HFFc6 (cell line): ENCODE measurements around the gene UMAD1. TPM values are rescaled to one million over a fixed set of nuclear protein-coding genes. Genes with fewer than 3 reads are reported as not detected.

Source experiments
- DNase-seq: peaks from one replicate; pipeline ENCODE4 v3.0.0-alpha.2; 2018
- H3K27ac Mint-ChIP-seq: 2 replicates; pipeline ENCODE4 v1.8.0; 2020; ENCODE audit warnings: mild to moderate bottlenecking, mixed read lengths
- H3K27me3 Mint-ChIP-seq: 2 replicates; pipeline ENCODE4 v1.8.0; 2021; ENCODE audit warnings: mild to moderate bottlenecking, moderate library complexity, mixed read lengths; ENCODE audit not compliant: insufficient read depth
- H3K36me3 Mint-ChIP-seq: 2 replicates; pipeline ENCODE4 v1.8.0; 2021; ENCODE audit warnings: low read depth, mixed read lengths
- H3K4me1 Mint-ChIP-seq: 2 replicates; pipeline ENCODE4 v1.8.0; 2020; ENCODE audit warnings: low read depth, mixed read lengths
- H3K4me3 Mint-ChIP-seq: 2 replicates; pipeline ENCODE4 v1.8.0; 2020; ENCODE audit warnings: mild to moderate bottlenecking, moderate library complexity, mixed read lengths
- H3K9me3 Mint-ChIP-seq: 2 replicates; pipeline ENCODE4 v1.8.0; 2020; ENCODE audit warnings: mild to moderate bottlenecking, mixed read lengths
- total RNA-seq, 6 experiments: library from RNA; stranded (reverse); fragmentation: NEBNext Ultra II Directional; extraction: Animal tissue kit (Norgen Biotek cat#: 25700); gene quantifications; 2 replicates in 1 of 6; 3 replicates in 5 of 6; pipeline ENCODE4 v1.2.3, GENCODE V29; 2021
- TF ChIP-seq, protein P1 (sequence below): fragments of 200-600 bp; sonication (generic); IDR thresholded peaks from 2 replicates; pipeline ENCODE4 v1.5.0; 2021; ENCODE audit warnings: antibody characterized with exemption, mild to moderate bottlenecking

The UMAD1 gene
- total RNA-seq, 6 experiments from 2014 or later, result 11.6 to 14.6 (median 12.1) TPM

DNA sequence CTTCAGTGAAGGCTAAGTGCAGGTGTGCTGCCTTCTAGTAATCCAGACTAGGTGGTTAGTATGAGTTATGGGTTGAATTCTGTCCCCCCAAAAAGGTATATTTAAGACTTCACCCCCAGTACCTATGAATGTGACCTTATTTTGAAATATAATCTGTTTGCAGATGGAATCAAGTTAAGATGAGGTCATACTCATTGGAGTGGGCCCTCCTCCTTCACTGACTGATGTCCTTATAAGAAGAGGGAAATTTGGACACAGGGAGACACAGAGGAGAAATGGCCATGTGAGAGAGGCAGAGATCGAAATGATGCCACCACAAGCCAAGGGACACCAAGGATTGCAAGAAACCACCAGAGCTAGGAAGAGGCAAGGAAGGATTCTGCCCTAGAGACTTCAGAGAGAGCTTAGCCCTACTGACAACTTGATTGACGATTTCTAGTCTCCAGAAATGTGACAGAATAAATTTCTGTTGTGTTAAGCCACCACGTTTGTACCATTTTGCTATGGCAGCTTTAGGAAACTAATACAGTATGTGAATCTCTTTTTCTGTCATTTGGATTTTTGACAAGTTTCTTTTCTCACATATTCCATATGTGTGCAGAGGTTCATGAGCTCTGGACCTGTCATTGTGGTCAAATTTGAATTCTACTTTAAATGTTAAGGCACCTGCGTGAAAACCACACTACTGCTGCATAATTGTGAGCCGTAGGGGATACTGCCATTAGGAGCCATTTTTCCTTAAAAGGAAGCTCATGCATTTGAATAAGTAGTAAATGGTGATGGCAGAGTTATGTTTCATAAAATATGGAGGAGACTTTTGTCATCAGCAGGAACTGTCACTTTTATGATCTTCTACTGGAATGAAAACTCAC is 80.4 kb downstream of the UMAD1 start:
- Mint-ChIP-seq H3K4me1 (peaks cover 19% of the 10 kb centered on the region), H3K4me3 (no peak overlapping the region), H3K27ac (no peak overlapping the region), H3K27me3 (no peaks in the 10 kb centered on the region; the same call in 1 of the 2 replicates), H3K36me3 (0 out of 2 replicates have a peak, but pooled peaks cover 3% of the 10 kb centered on the region), H3K9me3 (no peaks in the 10 kb centered on the region)
- no peak for DNase-seq
- TF ChIP-seq, protein P1, sequence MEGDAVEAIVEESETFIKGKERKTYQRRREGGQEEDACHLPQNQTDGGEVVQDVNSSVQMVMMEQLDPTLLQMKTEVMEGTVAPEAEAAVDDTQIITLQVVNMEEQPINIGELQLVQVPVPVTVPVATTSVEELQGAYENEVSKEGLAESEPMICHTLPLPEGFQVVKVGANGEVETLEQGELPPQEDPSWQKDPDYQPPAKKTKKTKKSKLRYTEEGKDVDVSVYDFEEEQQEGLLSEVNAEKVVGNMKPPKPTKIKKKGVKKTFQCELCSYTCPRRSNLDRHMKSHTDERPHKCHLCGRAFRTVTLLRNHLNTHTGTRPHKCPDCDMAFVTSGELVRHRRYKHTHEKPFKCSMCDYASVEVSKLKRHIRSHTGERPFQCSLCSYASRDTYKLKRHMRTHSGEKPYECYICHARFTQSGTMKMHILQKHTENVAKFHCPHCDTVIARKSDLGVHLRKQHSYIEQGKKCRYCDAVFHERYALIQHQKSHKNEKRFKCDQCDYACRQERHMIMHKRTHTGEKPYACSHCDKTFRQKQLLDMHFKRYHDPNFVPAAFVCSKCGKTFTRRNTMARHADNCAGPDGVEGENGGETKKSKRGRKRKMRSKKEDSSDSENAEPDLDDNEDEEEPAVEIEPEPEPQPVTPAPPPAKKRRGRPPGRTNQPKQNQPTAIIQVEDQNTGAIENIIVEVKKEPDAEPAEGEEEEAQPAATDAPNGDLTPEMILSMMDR, result no peak

GRCh38 chr7:7731732-7732131 is 91.2 kb downstream of the UMAD1 start:
- Mint-ChIP-seq H3K9me3 (no peaks in the 10 kb centered on the region), H3K27ac (no peak overlapping the region), H3K36me3 (no peaks in the 10 kb centered on the region), H3K4me3 (no peak overlapping the region), H3K27me3 (no peaks in the 10 kb centered on the region), H3K4me1 (peaks cover 6% of the 10 kb centered on the region; the same call in 1 of the 2 replicates)
- DNase-seq, result no peak
- TF ChIP-seq, protein P1, result no peak

DNA sequence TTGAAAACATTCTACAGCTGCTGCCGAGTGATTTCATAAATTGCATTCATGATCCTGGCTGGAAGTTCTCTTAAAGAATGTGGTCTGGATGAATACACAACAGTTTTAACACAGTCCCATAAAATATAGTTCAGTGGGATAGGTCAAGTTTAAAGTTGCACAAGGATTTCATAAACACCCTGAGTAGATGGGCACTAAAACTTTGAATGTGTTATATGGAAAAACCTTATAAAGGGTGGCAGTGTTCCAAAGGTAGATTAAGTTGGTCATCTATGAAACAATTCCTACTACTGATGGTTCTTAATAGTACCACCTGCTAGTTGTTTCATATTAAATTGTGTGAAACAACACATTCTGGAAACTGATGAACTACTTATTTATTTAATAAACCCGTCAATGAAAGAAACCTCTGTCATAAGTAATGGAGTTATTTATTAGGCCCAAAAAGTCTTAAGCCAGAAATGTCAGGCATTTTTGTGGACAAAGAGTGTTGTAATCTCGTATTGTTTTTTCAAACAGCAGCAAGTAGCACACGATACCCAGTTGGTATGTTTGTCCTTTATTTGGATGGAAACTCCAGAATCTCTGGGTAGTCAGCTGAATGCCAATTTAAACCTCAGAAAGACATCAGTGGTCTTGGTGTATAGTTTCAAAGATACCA is 92.2 kb downstream of the UMAD1 start:
- no peaks in the 10 kb centered on the region for H3K36me3 Mint-ChIP-seq
- peak; percentile 5 for DNase-seq
- H3K4me1 Mint-ChIP-seq, result peaks cover 13% of the 10 kb centered on the region
- TF ChIP-seq, protein P1, result no peak
- no peak overlapping the region for H3K4me3 Mint-ChIP-seq
- H3K27ac Mint-ChIP-seq, result no peak overlapping the region
- no peaks in the 10 kb centered on the region for H3K9me3 Mint-ChIP-seq
- H3K27me3 Mint-ChIP-seq, result no peaks in the 10 kb centered on the region

GRCh38 chr7:7736671-7737070 is 96.1 kb downstream of the UMAD1 start:
- no peaks in the 10 kb centered on the region for H3K27me3 Mint-ChIP-seq
- no peak overlapping the region for H3K27ac Mint-ChIP-seq
- no peak overlapping the region for H3K4me3 Mint-ChIP-seq
- no peaks in the 10 kb centered on the region for H3K9me3 Mint-ChIP-seq
- TF ChIP-seq, protein P1, result no peak
- H3K4me1 Mint-ChIP-seq, result peaks cover 15% of the 10 kb centered on the region
- H3K36me3 Mint-ChIP-seq, result no peaks in the 10 kb centered on the region
- no peak for DNase-seq

- no peak overlapping the region for H3K27ac Mint-ChIP-seq
- peaks cover 10% of the 10 kb centered on the region for H3K4me1 Mint-ChIP-seq
- no peak overlapping the region for H3K4me3 Mint-ChIP-seq
- H3K27me3 Mint-ChIP-seq, result no peaks in the 10 kb centered on the region
- DNase-seq, result no peak
- H3K9me3 Mint-ChIP-seq, result no peaks in the 10 kb centered on the region
- H3K36me3 Mint-ChIP-seq, result no peaks in the 10 kb centered on the region
- TF ChIP-seq, protein P1, result no peak
Observed at GRCh38 chr7:7737674-7738073, 97.1 kb downstream of the UMAD1 start.
